Myocyte (in vitro differentiated cells): Measurements from ENCODE around the gene PRELID1. TPM values are rescaled to one million over a fixed set of nuclear protein-coding genes. Genes with fewer than 3 reads are reported as not detected.

Experiments used
- DNase-seq: peaks from one replicate; pipeline ENCODE4 v3.0.0-alpha.2; 2012; ENCODE audit warnings: low read depth
- total RNA-seq: library from RNA; depleted of rRNA; stranded (reverse); fragments of >200 nt; gene quantifications from 2 replicates; pipeline ENCODE4 v1.2.3, GENCODE V29; 2014

PRELID1 gene
- total RNA-seq, 1 donor from 2014 or later, result 161 TPM

DNA sequence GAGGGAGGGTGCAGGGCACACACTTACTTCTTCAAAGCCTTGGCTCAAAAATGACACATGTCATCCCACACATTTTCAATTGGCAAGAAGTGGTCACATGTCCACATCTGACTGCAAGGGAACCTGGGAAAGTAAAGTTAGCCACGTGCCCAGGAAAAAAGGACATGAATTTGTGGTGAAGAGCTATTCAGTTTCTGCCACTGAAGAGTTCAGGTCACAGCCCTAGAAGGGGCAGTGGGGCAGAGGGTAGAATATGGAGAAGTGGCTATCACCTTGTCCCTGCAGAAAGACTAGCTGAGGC is 52.2 kb downstream of the PRELID1 start:
- no peak for DNase-seq

Other genes starting within 250 kb of the PRELID1 start
- gene FGFR4, start 216.9 kb upstream of the PRELID1 start, total RNA-seq, result 128 and 222 TPM in 2 replicates
- 37.0 and 39.6 TPM in 2 replicates for gene NSD1, start 170.0 kb upstream of the PRELID1 start, total RNA-seq
- gene RAB24, start 80 bp upstream of the PRELID1 start, total RNA-seq, result 42.6 and 66.3 TPM in 2 replicates
- 6.4 and 10.8 TPM in 2 replicates for gene MXD3, start 8.1 kb downstream of the PRELID1 start, total RNA-seq
- 155 and 179 TPM in 2 replicates for gene LMAN2, start 47.9 kb downstream of the PRELID1 start, total RNA-seq
- gene RGS14, start 54.1 kb downstream of the PRELID1 start, total RNA-seq, result 2.5 and 4.1 TPM in 2 replicates
- not detected in 2 replicates for gene SLC34A1, start 80.6 kb downstream of the PRELID1 start, total RNA-seq
- gene PFN3, start 96.9 kb downstream of the PRELID1 start, total RNA-seq, result not detected in 2 replicates
- 0.86 and 0.94 TPM in 2 replicates for gene F12, start 105.8 kb downstream of the PRELID1 start, total RNA-seq
- 19.8 and 27.8 TPM in 2 replicates for gene GRK6, start 122.9 kb downstream of the PRELID1 start, total RNA-seq
- 23.1 and 38.7 TPM in 2 replicates for gene PRR7, start 143.0 kb downstream of the PRELID1 start, total RNA-seq
- gene DBN1, start 169.8 kb downstream of the PRELID1 start, total RNA-seq, result 311 and 455 TPM in 2 replicates
- gene PDLIM7, start 193.8 kb downstream of the PRELID1 start, total RNA-seq, result 302 and 340 TPM in 2 replicates
- 21.7 and 29.3 TPM in 2 replicates for gene DOK3, start 206.0 kb downstream of the PRELID1 start, total RNA-seq
- 87.2 and 112 TPM in 2 replicates for gene DDX41, start 213.2 kb downstream of the PRELID1 start, total RNA-seq